H1 (cell line): ENCODE results near the gene NXT1. TPM values are rescaled to one million over a fixed set of nuclear protein-coding genes. Genes with fewer than 3 reads are reported as not detected.

Source experiments
- CTCF ChIA-PET: fragments of 300-600 bp; sonication (Branson Sonifier 250); formaldehyde crosslinking; loops from one replicate; lab custom pipeline; 2021; ENCODE audit not compliant: partially characterized antibody; lab: Charles Lee
- POLR2A ChIA-PET: fragments of 300-600 bp; sonication (Branson Sonifier 250); formaldehyde crosslinking; loops from one replicate; lab custom pipeline; 2021; ENCODE audit warnings: inconsistent platforms; ENCODE audit not compliant: partially characterized antibody; lab: Charles Lee
- DNase-seq, 2 experiments: peaks; one replicate each; pipeline versions ENCODE4 v3.0.0 to v3.0.0-alpha.2; 2010 to 2022; ENCODE audit warnings: low spot score in 2 of 2, low read depth in 1 of 2, mixed read lengths in 1 of 2
- FAIRE-seq: peaks from 2 replicates; lab custom pipeline; 2011; peaks lifted over from hg19 to GRCh38; lab: Jason Lieb, UNC
- H2AFZ ChIP-seq: 2 replicates; pipeline ENCODE4 v1.8.1; 2012; ENCODE audit warnings: low read length, inconsistent platforms
- H2AK5ac ChIP-seq: 2 replicates; pipeline ENCODE4 v1.6.1; 2013; ENCODE audit warnings: low read depth, low read length
- H2BK120ac ChIP-seq: replicated peaks from 2 replicates; pipeline ENCODE3; 2013; ENCODE audit warnings: low read depth, low read length, inconsistent platforms
- H2BK12ac ChIP-seq: 2 replicates; pipeline ENCODE4 v1.6.1; 2013; ENCODE audit warnings: low read depth, low read length
- H2BK15ac ChIP-seq: 2 replicates; pipeline ENCODE4 v1.6.1; 2013; ENCODE audit warnings: low read length
- H2BK20ac ChIP-seq: 2 replicates; pipeline ENCODE4 v1.6.1; 2013; ENCODE audit warnings: low read length
- H2BK5ac ChIP-seq: 2 replicates; pipeline ENCODE4 v1.6.1; 2013; ENCODE audit warnings: low read depth, low read length
- H3K14ac ChIP-seq: 2 replicates; pipeline ENCODE4 v1.6.1; 2013; ENCODE audit warnings: inconsistent platforms; ENCODE audit not compliant: insufficient read length
- H3K18ac ChIP-seq: 2 replicates; pipeline ENCODE4 v1.6.1; 2013; ENCODE audit warnings: low read length; ENCODE audit errors: extremely low read depth
- H3K23ac ChIP-seq: 2 replicates; pipeline ENCODE4 v1.6.1; 2013; ENCODE audit warnings: inconsistent platforms; ENCODE audit not compliant: insufficient read length
- H3K23me2 ChIP-seq: 2 replicates; pipeline ENCODE4 v1.6.1; 2013; ENCODE audit warnings: low read depth, low read length
- H3K27ac ChIP-seq: 2 replicates; pipeline ENCODE4 v1.6.1; 2011; ENCODE audit warnings: low read depth, low read length, inconsistent platforms
- H3K27me3 ChIP-seq, 4 experiments: replicated peaks in 1 of 4; 1 replicate in 1 of 4; 2 replicates in 3 of 4; pipeline versions ENCODE4 v1.6.1 to v1.8.1; 2011 to 2013; ENCODE audit warnings: low read length in 3 of 4, mild to moderate bottlenecking in 3 of 4, inconsistent platforms in 2 of 4, mixed read lengths in 2 of 4, moderate library complexity in 1 of 4; ENCODE audit not compliant: control insufficient read depth in 3 of 4, insufficient read depth in 3 of 4; ENCODE audit errors: extremely low read depth in 1 of 4
- H3K36me3 ChIP-seq, 4 experiments: 2 replicates each; pipeline versions ENCODE4 v1.6.1 to v1.8.1; 2011 to 2013; ENCODE audit warnings: mild to moderate bottlenecking in 4 of 4, low read length in 3 of 4, moderate library complexity in 2 of 4, control low read depth in 1 of 4, inconsistent platforms in 1 of 4; ENCODE audit not compliant: insufficient read depth in 4 of 4, control insufficient read depth in 2 of 4
- H3K4ac ChIP-seq: replicated peaks from 2 replicates; pipeline ENCODE3; 2013; ENCODE audit warnings: low read length, low read depth, mixed read lengths, inconsistent platforms; ENCODE audit not compliant: insufficient read length
- H3K4me1 ChIP-seq, 4 experiments: replicated peaks in 1 of 4; 1 replicate in 1 of 4; 2 replicates in 3 of 4; pipeline versions ENCODE4 v1.6.1 to v1.8.1; 2011 to 2013; ENCODE audit warnings: low read length in 3 of 4, inconsistent platforms in 2 of 4, mixed read lengths in 1 of 4; ENCODE audit not compliant: insufficient read depth in 4 of 4, control insufficient read depth in 3 of 4
- H3K4me2 ChIP-seq, 2 experiments: 2 replicates each; pipeline versions ENCODE4 v1.6.1 to v1.8.1; 2011 to 2013; ENCODE audit warnings: low read depth in 2 of 2, low read length in 2 of 2, control low read depth in 1 of 2, inconsistent platforms in 1 of 2, mild to moderate bottlenecking in 1 of 2; ENCODE audit not compliant: insufficient read depth in 1 of 2
- H3K4me3 ChIP-seq, 4 experiments: fragments of 200-600, 300-600 bp in 1 of 4; sonication (generic), shearing (Covaris generic), sonication (Bioruptor Twin) in 1 of 4; 2 replicates each; pipeline versions ENCODE4 v1.5.1 to v1.8.1; 2011 to 2016; ENCODE audit warnings: low read length in 4 of 4, low read depth in 3 of 4, control low read depth in 2 of 4, inconsistent platforms in 2 of 4, mild to moderate bottlenecking in 2 of 4, mixed read lengths in 1 of 4, moderate library complexity in 1 of 4; ENCODE audit not compliant: insufficient read depth in 2 of 4; ENCODE audit errors: extremely low read depth in 1 of 4
- H3K56ac ChIP-seq: replicated peaks from 2 replicates; pipeline ENCODE3; 2013; ENCODE audit warnings: low read depth, mild to moderate bottlenecking, mixed read lengths, low read length, inconsistent platforms; ENCODE audit not compliant: insufficient read length
- H3K79me1 ChIP-seq: 2 replicates; pipeline ENCODE4 v1.6.1; 2013; ENCODE audit warnings: low read depth, low read length, control low read depth
- H3K79me2 ChIP-seq, 2 experiments: 2 replicates each; pipeline versions ENCODE4 v1.6.1 to v1.8.1; 2012 to 2013; ENCODE audit warnings: low read length in 2 of 2, mild to moderate bottlenecking in 2 of 2, inconsistent platforms in 1 of 2; ENCODE audit not compliant: insufficient read depth in 2 of 2, control insufficient read depth in 1 of 2
- H3K9ac ChIP-seq, 4 experiments: replicated peaks in 1 of 4; 1 replicate in 1 of 4; 2 replicates in 3 of 4; pipeline versions ENCODE4 v1.6.1 to v1.8.1; 2011 to 2013; ENCODE audit warnings: low read depth in 3 of 4, low read length in 3 of 4, control low read depth in 2 of 4, mild to moderate bottlenecking in 2 of 4, moderate library complexity in 2 of 4, inconsistent platforms in 1 of 4; ENCODE audit errors: extremely low read depth in 1 of 4
- H3K9me3 ChIP-seq, 2 experiments: 2 replicates each; pipeline versions ENCODE4 v1.6.1 to v1.8.1; 2012 to 2013; ENCODE audit warnings: mild to moderate bottlenecking in 2 of 2, moderate library complexity in 2 of 2, control low read depth in 1 of 2, inconsistent platforms in 1 of 2, low read depth in 1 of 2, low read length in 1 of 2, mixed read lengths in 1 of 2; ENCODE audit not compliant: insufficient read depth in 2 of 2
- H4K20me1 ChIP-seq, 2 experiments: replicated peaks in 1 of 2; 2 replicates each; pipeline versions ENCODE3 to v1.8.1; 2011 to 2013; ENCODE audit warnings: inconsistent platforms in 2 of 2, low read length in 2 of 2, mild to moderate bottlenecking in 1 of 2; ENCODE audit not compliant: insufficient read depth in 2 of 2, control insufficient read depth in 1 of 2
- H4K5ac ChIP-seq: 2 replicates; pipeline ENCODE4 v1.6.1; 2013; ENCODE audit warnings: low read length, low read depth, mixed read lengths, inconsistent platforms; ENCODE audit not compliant: insufficient read length
- H4K8ac ChIP-seq: 2 replicates; pipeline ENCODE4 v1.8.0; 2013; ENCODE audit warnings: mild to moderate bottlenecking, moderate library complexity, low read length, inconsistent platforms; ENCODE audit not compliant: insufficient read depth; ENCODE audit errors: extremely low read depth
- H4K91ac ChIP-seq: replicated peaks from 2 replicates; pipeline ENCODE3; 2013; ENCODE audit warnings: low read length, mixed read lengths, inconsistent platforms; ENCODE audit not compliant: insufficient read length
- ASH2L ChIP-seq: fragments of 200-600, 300-600 bp; sonication (generic); IDR thresholded peaks from one replicate; pipeline ENCODE4 v1.7.1; 2017; ENCODE audit warnings: low read length
- CBX8 ChIP-seq: fragments of 300-800, 300-1000 bp; sonication (generic); IDR thresholded peaks from 2 replicates; pipeline ENCODE4 v1.7.1; 2016; ENCODE audit warnings: low read depth, low read length, borderline replicate concordance
- EP300 ChIP-seq, 2 experiments: IDR thresholded peaks; 1 replicate in 1 of 2; 2 replicates in 1 of 2; pipeline ENCODE4 v1.6.1; 2011 to 2012; ENCODE audit warnings: low read depth in 2 of 2, low read length in 2 of 2, mild to moderate bottlenecking in 2 of 2, borderline replicate concordance in 1 of 2, inconsistent platforms in 1 of 2, moderate library complexity in 1 of 2
- POLR2AphosphoS5 ChIP-seq: IDR thresholded peaks from 2 replicates; pipeline ENCODE4 v1.6.1; 2011; ENCODE audit warnings: low read depth, low read length
- RAD21 ChIP-seq, 2 experiments: IDR thresholded peaks in 1 of 2; conservative IDR thresholded peaks in 1 of 2; 2 replicates each; pipeline ENCODE4 v1.6.1; 2011; ENCODE audit warnings: low read depth in 2 of 2, low read length in 2 of 2, improper control_type of control experiment in 1 of 2, inconsistent platforms in 1 of 2, mild to moderate bottlenecking in 1 of 2, moderate library complexity in 1 of 2
- TAF1 ChIP-seq: IDR thresholded peaks from 2 replicates; pipeline ENCODE4 v1.6.1; 2011; ENCODE audit warnings: mild to moderate bottlenecking, low read depth, low read length
- WGBS, 2 experiments: shearing (Covaris generic) in 1 of 2; methylation state at CpG; one replicate each; pipeline versions ENCODE4 v1.1.6 to v1.1.7; 2013 to 2015; ENCODE audit warnings: low lambda C conversion rate in 2 of 2, mixed read lengths in 2 of 2, inconsistent platforms in 1 of 2, low coverage in 1 of 2, missing lambda C conversion rate in 1 of 2; ENCODE audit not compliant: insufficient replicate concordance in 2 of 2, insufficient coverage in 1 of 2, insufficient read length in 1 of 2; ENCODE audit errors: extremely low coverage in 1 of 2, missing lambda C conversion rate in 1 of 2; 5-methylcytosine and 5-hydroxymethylcytosine counted together
- polyA plus RNA-seq, 7 experiments: library from polyadenylated mRNA; depleted of rRNA in 3 of 7; stranded (reverse) in 5 of 7; unstranded in 2 of 7; fragments of >200 nt in 5 of 7; fragments of 200-250 nt in 2 of 7; gene quantifications; 1 replicate in 5 of 7; 2 replicates in 1 of 7; 4 replicates in 1 of 7; pipeline versions ENCODE4 v1.2.1 to v1.2.3, GENCODE V29; 2011 to 2013; ENCODE audit warnings: missing spikeins in 2 of 7, mixed read lengths in 2 of 7
- total RNA-seq: library from RNA; stranded (reverse); fragmentation: NEBNext Ultra II Directional; extraction: Animal tissue kit (Norgen Biotek cat#: 25700); gene quantifications from 2 replicates; pipeline ENCODE4 v1.2.1, GENCODE V29; 2021
- TF ChIP-seq, protein P1 (sequence below), 3 experiments: IDR thresholded peaks; 1 replicate in 2 of 3; 2 replicates in 1 of 3; pipeline versions ENCODE4 v1.5.1 to v1.6.1; 2011; ENCODE audit warnings: low read length in 3 of 3, mild to moderate bottlenecking in 3 of 3, inconsistent platforms in 2 of 3, low read depth in 1 of 3, moderate library complexity in 1 of 3; ENCODE audit not compliant: insufficient read depth in 1 of 3; ENCODE audit errors: control extremely low read depth in 1 of 3

Gene NXT1
- total and polyA plus RNA-seq, 2 of the 8 experiments (the other 6 are each of a cell fraction or from before 2014, with no cell fraction given), result 23.1 to 26.5 TPM

DNA sequence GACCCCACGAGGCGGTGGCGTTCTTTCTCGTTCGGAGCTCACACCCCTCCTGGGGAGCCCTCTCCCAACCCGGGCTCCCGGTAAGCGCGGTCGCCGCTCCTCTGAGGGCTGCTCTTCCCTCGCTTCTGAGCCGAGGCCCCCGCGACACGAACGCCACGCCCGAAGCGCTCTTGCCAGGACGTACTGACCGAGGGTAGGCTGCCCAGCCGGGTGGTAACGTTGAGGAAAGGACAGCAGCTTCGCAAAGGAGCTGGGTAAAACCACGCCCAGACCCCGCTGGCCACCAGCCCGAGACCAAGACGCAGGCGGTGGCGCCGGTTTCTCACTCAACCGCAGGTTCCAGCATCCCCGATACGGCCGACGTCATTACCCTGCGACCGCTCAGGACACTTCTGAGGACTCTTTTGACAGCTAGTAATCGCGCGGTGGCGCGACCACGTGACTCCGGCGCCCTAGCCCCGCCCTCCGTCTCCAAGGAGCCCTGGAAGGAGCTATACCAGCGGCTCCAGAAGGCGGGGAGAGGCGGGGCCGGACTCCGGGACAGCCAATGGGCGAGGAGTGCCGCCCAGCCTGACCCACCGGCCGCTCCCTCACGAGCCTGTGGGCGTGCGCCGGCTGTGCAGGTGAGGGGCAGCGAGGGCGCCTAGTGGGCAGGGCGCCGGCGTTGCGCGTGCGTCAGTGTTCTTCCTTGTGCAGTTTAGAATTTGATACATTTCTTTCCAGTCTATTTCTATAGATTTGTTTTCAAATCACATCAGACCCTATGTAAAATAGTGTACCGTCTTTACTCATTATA lies 7.4 kb downstream of the NXT1 start:
- Histone ChIP-seq H2AFZ (0 out of 2 replicates have a peak overlapping the region, but pooled peaks have one; percentile 92), H3K14ac (no peak overlapping the region), H2BK5ac (peak overlapping the region; percentile 88), H2BK15ac (no peak overlapping the region), H2AK5ac (no peak overlapping the region), H3K27me3 (no peaks in the 10 kb centered on the region), H3K79me2 (peaks cover 0 to 12% of the 10 kb centered on the region in 2 experiments; a peak in 3 of 4 replicates), H3K18ac (no peak overlapping the region; the same call in 1 of the 2 replicates), H4K20me1 (peaks cover under 1 to 3% of the 10 kb centered on the region in 2 experiments), H4K8ac (peak overlapping the region; percentile 86; the same call in 1 of the 2 replicates), H3K23ac (no peak overlapping the region), H3K9me3 (no peaks in the 10 kb centered on the region), H3K23me2 (peaks cover 14% of the 10 kb centered on the region; the same call in 1 of the 2 replicates), H3K4me3 (peak overlapping the region; percentile 81 to 95 (median 85)), H3K36me3 (peaks cover 0 to 9% (median 9%) of the 10 kb centered on the region in 4 experiments; a peak in 6 of 8 replicates), H2BK20ac (no peak overlapping the region), H3K4me1 (peaks cover 1 to 11% (median 8%) of the 10 kb centered on the region in 4 experiments; a peak in 5 of 7 replicates), H3K79me1 (peaks cover 3% of the 10 kb centered on the region; the same call in 1 of the 2 replicates), H3K56ac (peak overlapping the region; percentile 84), H4K5ac (peak overlapping the region; percentile 94), H3K4me2 (peak overlapping the region; percentile 92 to 98), H2BK120ac (no peak overlapping the region), H3K4ac (peak overlapping the region; percentile 55), H3K9ac (peak overlapping the region; percentile 56 to 82 (median 69)), H4K91ac (peak overlapping the region; percentile 77), H2BK12ac (0 out of 2 replicates have a peak overlapping the region, but pooled peaks have one; percentile 50), H3K27ac (peak overlapping the region; percentile 61)
- ChIA-PET CTCF (interaction anchor here (1.0 to 4.4 kb wide), 9 partner anchors 11 to 63 kb away, joined by 3 to 15 read pairs (median 3); partner anchors contain the start of gene NAPB), POLR2A (interaction anchor here (0.8 to 1.3 kb wide), 3 partner anchors 9 to 1026 kb away, joined by 3 read pairs; no protein-coding TSS in a partner anchor)
- FAIRE-seq (no peak), DNase-seq (peak; percentile 99 to 100)
- 1% methylated on average over 69 of the region's 71 CpGs; no CpG with 5 or more reads in 1 of the 2 experiments for WGBS, 2 experiments
- TF ChIP-seq TAF1 (peak; percentile 80), RAD21 (IDR thresholded peaks at IDR 0.05 in 1 of 2, conservative IDR thresholded peaks at IDR 0.05 in 1 of 2; ENCODE audit: low read depth in 2 of 2, low read length in 2 of 2) (no peak; a peak in 1 of 4 replicates), CBX8 (no peak), ASH2L (peak; percentile 25), EP300 (IDR thresholded peaks at IDR 0.05; ENCODE audit: borderline replicate concordance in 1 of 2, low read depth in 2 of 2, low read length in 2 of 2) (peak in 1 of 2 experiments; percentile 45; a peak in 1 of 3 replicates), POLR2AphosphoS5 (peak; percentile 76)
- TF ChIP-seq, protein P1, sequence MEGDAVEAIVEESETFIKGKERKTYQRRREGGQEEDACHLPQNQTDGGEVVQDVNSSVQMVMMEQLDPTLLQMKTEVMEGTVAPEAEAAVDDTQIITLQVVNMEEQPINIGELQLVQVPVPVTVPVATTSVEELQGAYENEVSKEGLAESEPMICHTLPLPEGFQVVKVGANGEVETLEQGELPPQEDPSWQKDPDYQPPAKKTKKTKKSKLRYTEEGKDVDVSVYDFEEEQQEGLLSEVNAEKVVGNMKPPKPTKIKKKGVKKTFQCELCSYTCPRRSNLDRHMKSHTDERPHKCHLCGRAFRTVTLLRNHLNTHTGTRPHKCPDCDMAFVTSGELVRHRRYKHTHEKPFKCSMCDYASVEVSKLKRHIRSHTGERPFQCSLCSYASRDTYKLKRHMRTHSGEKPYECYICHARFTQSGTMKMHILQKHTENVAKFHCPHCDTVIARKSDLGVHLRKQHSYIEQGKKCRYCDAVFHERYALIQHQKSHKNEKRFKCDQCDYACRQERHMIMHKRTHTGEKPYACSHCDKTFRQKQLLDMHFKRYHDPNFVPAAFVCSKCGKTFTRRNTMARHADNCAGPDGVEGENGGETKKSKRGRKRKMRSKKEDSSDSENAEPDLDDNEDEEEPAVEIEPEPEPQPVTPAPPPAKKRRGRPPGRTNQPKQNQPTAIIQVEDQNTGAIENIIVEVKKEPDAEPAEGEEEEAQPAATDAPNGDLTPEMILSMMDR (IDR thresholded peaks at IDR 0.05; ENCODE audit: control extremely low read depth in 1 of 3, insufficient read depth in 1 of 3, low read depth in 1 of 3, low read length in 3 of 3), result peak in 1 of 3 experiments; percentile 9; a peak in 1 of 4 replicates
